DLD1 (cell line): ENCODE results near the gene SFXN2.
"Not testable (repeated sequence)": the region's sequence is repeated elsewhere in the genome, so short reads cannot be mapped to it uniquely, and the experiment has no call there.

Source experiments
- in situ Hi-C: cut with HindIII; loops from 2 replicates; pipeline ENCODE4 v1.10.0; 2017; ENCODE audit warnings: low sequenced_read_pairs

The SFXN2 gene

GRCh38 chr10:102714621-102715455 is at the start of gene SFXN2:
Gene SFXN2 (plus strand): TSS chr10:102714636. CDS start chr10:102726637, 12,001 bp downstream.
- in situ Hi-C loops: no loop called here

- in situ Hi-C loops: no loop called here
These were observed 48.4 kb upstream of the SFXN2 start for GRCh38 chr10:102665904-102666509.

GRCh38 chr10:102667411-102667810 is 47.0 kb upstream of the SFXN2 start:
- in situ Hi-C loops: not testable (repeated sequence)

- in situ Hi-C loops: no loop called here
These were observed 45.9 kb upstream of the SFXN2 start for GRCh38 chr10:102668326-102669107.

GRCh38 chr10:102669206-102670064 is 45.0 kb upstream of the SFXN2 start:
- in situ Hi-C loops: no loop called here

- in situ Hi-C loops: no loop called here
These were observed 44.3 kb upstream of the SFXN2 start for GRCh38 chr10:102670065-102670670.

- in situ Hi-C loops: no loop called here
These were observed 43.5 kb upstream of the SFXN2 start for GRCh38 chr10:102670871-102671434.

GRCh38 chr10:102673236-102673818 is 41.1 kb upstream of the SFXN2 start:
- in situ Hi-C loops: no loop called here

GRCh38 chr10:102673819-102674511 is 40.5 kb upstream of the SFXN2 start:
- in situ Hi-C loops: no loop called here

GRCh38 chr10:102674566-102674965 is 39.9 kb upstream of the SFXN2 start:
- in situ Hi-C loops: no loop called here

GRCh38 chr10:102675011-102675665 is 39.3 kb upstream of the SFXN2 start:
- in situ Hi-C loops: no loop called here

- in situ Hi-C loops: no loop called here
These were observed 38.5 kb upstream of the SFXN2 start for GRCh38 chr10:102675666-102676533.

GRCh38 chr10:102676534-102677315 is 37.7 kb upstream of the SFXN2 start:
- in situ Hi-C loops: no loop called here

- in situ Hi-C loops: no loop called here
These were observed 36.9 kb upstream of the SFXN2 start for GRCh38 chr10:102677331-102678067.

- in situ Hi-C loops: no loop called here
These were observed 36.4 kb upstream of the SFXN2 start for GRCh38 chr10:102678068-102678400.

GRCh38 chr10:102678842-102679289 is 35.6 kb upstream of the SFXN2 start:
- in situ Hi-C loops: no loop called here
